ENCODE results near the gene STAT3. TPM values are rescaled to one million over a fixed set of nuclear protein-coding genes. Genes with fewer than 3 reads are reported as not detected.
"Not testable (repeated sequence)": the region's sequence is repeated elsewhere in the genome, so short reads cannot be mapped to it uniquely, and the experiment has no call there.

The STAT3 gene
- total RNA-seq, 1 experiment from 2014 or later, result 61.0 TPM

DNA sequence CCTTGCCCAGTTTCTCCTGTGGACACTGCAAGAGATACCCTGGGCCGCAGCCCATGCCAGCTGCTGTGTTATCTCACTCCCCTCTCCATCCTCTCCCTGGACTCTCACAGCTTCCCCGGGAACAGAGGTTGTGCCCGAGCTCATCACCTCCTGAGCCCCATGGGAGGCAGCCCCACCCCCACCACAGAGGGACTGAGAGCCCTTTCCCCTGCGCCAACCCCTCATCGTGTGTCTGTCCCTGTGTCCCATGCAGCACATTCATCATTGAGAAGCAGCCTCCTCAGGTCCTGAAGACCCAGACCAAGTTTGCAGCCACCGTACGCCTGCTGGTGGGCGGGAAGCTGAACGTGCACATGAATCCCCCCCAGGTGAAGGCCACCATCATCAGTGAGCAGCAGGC, 87.2 kb downstream of the STAT3 start:
- Histone ChIP-seq H3K9ac (ENCODE audit: low read length) (no peak overlapping the region), H2AFZ (ENCODE audit: low read depth, low read length, poor library complexity, severe bottlenecking) (no peak overlapping the region), H3K36me3 (ENCODE audit: control insufficient read depth in 1 of 2, insufficient read depth in 2 of 2, low read length in 2 of 2) (no peaks in the 10 kb centered on the region), H4K20me1 (ENCODE audit: insufficient read depth) (no peaks in the 10 kb centered on the region), H3K9me3 (ENCODE audit: control insufficient read depth in 1 of 2, insufficient read depth in 1 of 2, low read depth in 1 of 2, low read length in 2 of 2) (no peaks in the 10 kb centered on the region), H3K4me2 (ENCODE audit: low read length) (no peak overlapping the region), H3K4me3 (replicated peaks in 1 of 2; ENCODE audit: low read depth in 1 of 2, low read length in 2 of 2) (no peak overlapping the region), H3K9me2 (ENCODE audit: insufficient read depth) (no peaks in the 10 kb centered on the region), H3K27me3 (ENCODE audit: insufficient read depth, low read length) (no peaks in the 10 kb centered on the region), H3K27ac (ENCODE audit: low read depth, low read length) (no peak overlapping the region), H3K79me2 (ENCODE audit: insufficient read depth, low read length) (no peaks in the 10 kb centered on the region), H3K4me1 (ENCODE audit: control insufficient read depth in 1 of 2, insufficient read depth in 2 of 2, low read length in 2 of 2) (no peaks in the 10 kb centered on the region)
- no peak for DNase-seq (ENCODE audit: low read depth, low spot score)
- BruUV-seq (replicated peaks), result no TSS peak
- ChIA-PET CTCF (no interaction called here), POLR2A (no interaction called here), RAD21 (ENCODE audit: low non-redundant PET in 1 of 2, low total read pairs in 2 of 2, uncharacterized antibody in 2 of 2, unreplicated experiment in 2 of 2) (no interaction called here)
- intact Hi-C loops (cut with micrococcal nuclease), result no loop called here
- TF ChIP-seq POLR2A (IDR thresholded peaks at IDR 0.05; ENCODE audit: borderline replicate concordance, extremely low read depth, insufficient read depth, insufficient read length) (no peak), EZH2 (IDR thresholded peaks at IDR 0.05) (no peak), TCF7L2 (IDR thresholded peaks at IDR 0.05; ENCODE audit: borderline replicate concordance, extremely low read depth, insufficient read depth, insufficient read length) (no peak), JUND (IDR thresholded peaks at IDR 0.05) (no peak), SRF (IDR thresholded peaks at IDR 0.05; ENCODE audit: low read depth) (no peak), POLR2AphosphoS5 (IDR thresholded peaks at IDR 0.05; ENCODE audit: low read depth, low read length) (no peak), SP1 (IDR thresholded peaks at IDR 0.05; ENCODE audit: low read depth) (no peak)
- TF ChIP-seq, protein P1, sequence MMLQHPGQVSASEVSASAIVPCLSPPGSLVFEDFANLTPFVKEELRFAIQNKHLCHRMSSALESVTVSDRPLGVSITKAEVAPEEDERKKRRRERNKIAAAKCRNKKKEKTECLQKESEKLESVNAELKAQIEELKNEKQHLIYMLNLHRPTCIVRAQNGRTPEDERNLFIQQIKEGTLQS (IDR thresholded peaks at IDR 0.05), result no peak
- TF ChIP-seq, protein P2, sequence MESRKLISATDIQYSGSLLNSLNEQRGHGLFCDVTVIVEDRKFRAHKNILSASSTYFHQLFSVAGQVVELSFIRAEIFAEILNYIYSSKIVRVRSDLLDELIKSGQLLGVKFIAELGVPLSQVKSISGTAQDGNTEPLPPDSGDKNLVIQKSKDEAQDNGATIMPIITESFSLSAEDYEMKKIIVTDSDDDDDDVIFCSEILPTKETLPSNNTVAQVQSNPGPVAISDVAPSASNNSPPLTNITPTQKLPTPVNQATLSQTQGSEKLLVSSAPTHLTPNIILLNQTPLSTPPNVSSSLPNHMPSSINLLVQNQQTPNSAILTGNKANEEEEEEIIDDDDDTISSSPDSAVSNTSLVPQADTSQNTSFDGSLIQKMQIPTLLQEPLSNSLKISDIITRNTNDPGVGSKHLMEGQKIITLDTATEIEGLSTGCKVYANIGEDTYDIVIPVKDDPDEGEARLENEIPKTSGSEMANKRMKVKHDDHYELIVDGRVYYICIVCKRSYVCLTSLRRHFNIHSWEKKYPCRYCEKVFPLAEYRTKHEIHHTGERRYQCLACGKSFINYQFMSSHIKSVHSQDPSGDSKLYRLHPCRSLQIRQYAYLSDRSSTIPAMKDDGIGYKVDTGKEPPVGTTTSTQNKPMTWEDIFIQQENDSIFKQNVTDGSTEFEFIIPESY (IDR thresholded peaks at IDR 0.05; ENCODE audit: extremely low read depth, insufficient replicate concordance, low read length), result no peak
- TF ChIP-seq, protein P3, sequence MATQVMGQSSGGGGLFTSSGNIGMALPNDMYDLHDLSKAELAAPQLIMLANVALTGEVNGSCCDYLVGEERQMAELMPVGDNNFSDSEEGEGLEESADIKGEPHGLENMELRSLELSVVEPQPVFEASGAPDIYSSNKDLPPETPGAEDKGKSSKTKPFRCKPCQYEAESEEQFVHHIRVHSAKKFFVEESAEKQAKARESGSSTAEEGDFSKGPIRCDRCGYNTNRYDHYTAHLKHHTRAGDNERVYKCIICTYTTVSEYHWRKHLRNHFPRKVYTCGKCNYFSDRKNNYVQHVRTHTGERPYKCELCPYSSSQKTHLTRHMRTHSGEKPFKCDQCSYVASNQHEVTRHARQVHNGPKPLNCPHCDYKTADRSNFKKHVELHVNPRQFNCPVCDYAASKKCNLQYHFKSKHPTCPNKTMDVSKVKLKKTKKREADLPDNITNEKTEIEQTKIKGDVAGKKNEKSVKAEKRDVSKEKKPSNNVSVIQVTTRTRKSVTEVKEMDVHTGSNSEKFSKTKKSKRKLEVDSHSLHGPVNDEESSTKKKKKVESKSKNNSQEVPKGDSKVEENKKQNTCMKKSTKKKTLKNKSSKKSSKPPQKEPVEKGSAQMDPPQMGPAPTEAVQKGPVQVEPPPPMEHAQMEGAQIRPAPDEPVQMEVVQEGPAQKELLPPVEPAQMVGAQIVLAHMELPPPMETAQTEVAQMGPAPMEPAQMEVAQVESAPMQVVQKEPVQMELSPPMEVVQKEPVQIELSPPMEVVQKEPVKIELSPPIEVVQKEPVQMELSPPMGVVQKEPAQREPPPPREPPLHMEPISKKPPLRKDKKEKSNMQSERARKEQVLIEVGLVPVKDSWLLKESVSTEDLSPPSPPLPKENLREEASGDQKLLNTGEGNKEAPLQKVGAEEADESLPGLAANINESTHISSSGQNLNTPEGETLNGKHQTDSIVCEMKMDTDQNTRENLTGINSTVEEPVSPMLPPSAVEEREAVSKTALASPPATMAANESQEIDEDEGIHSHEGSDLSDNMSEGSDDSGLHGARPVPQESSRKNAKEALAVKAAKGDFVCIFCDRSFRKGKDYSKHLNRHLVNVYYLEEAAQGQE (IDR thresholded peaks at IDR 0.05; ENCODE audit: low read depth), result no peak
- no peak for ATAC-seq

DNA sequence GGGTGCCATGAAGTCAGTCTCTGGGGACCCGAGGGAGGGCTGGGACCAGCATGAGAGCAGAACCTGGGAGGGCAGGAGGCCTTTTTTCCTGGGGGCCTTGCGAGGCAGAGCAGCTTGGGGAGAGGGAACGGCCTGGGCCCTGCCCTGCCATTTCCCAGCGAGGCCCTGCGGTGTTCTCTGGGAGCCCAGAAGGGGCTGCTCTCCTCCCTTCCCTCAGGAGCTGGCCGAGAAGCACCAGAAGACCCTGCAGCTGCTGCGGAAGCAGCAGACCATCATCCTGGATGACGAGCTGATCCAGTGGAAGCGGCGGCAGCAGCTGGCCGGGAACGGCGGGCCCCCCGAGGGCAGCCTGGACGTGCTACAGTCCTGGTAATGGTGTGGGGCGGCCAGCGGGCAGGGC, 88.3 kb downstream of the STAT3 start:
- DNase-seq (ENCODE audit: low read depth, low spot score); H3K4me1 ChIP-seq (ENCODE audit: control insufficient read depth in 1 of 2, insufficient read depth in 2 of 2, low read length in 2 of 2); intact Hi-C loops (cut with micrococcal nuclease); H3K27ac ChIP-seq (ENCODE audit: low read depth, low read length); CTCF ChIA-PET; H3K9ac ChIP-seq (ENCODE audit: low read length); H3K27me3 ChIP-seq (ENCODE audit: insufficient read depth, low read length); H3K36me3 ChIP-seq (ENCODE audit: control insufficient read depth in 1 of 2, insufficient read depth in 2 of 2, low read length in 2 of 2); H3K9me2 ChIP-seq (ENCODE audit: insufficient read depth); BruUV-seq (replicated peaks); H4K20me1 ChIP-seq (ENCODE audit: insufficient read depth); H2AFZ ChIP-seq (ENCODE audit: low read depth, low read length, poor library complexity, severe bottlenecking); POLR2A ChIA-PET; ATAC-seq; H3K4me2 ChIP-seq (ENCODE audit: low read length); H3K9me3 ChIP-seq (ENCODE audit: control insufficient read depth in 1 of 2, insufficient read depth in 1 of 2, low read depth in 1 of 2, low read length in 2 of 2); RAD21 ChIA-PET (ENCODE audit: low non-redundant PET in 1 of 2, low total read pairs in 2 of 2, uncharacterized antibody in 2 of 2, unreplicated experiment in 2 of 2); H3K4me3 ChIP-seq (replicated peaks in 1 of 2; ENCODE audit: low read depth in 1 of 2, low read length in 2 of 2); H3K79me2 ChIP-seq (ENCODE audit: insufficient read depth, low read length): not testable (repeated sequence)
